HG03060 (cell line): ENCODE results near the gene RASAL1.

Source experiments
- ATAC-seq: cut with Tn5 transposase; IDR thresholded peaks from one replicate; pipeline ENCODE4 v1.9.1; 2021; ENCODE audit warnings: low read depth, moderate number of reproducible peaks; ENCODE audit not compliant: unreplicated experiment

RASAL1 gene

DNA sequence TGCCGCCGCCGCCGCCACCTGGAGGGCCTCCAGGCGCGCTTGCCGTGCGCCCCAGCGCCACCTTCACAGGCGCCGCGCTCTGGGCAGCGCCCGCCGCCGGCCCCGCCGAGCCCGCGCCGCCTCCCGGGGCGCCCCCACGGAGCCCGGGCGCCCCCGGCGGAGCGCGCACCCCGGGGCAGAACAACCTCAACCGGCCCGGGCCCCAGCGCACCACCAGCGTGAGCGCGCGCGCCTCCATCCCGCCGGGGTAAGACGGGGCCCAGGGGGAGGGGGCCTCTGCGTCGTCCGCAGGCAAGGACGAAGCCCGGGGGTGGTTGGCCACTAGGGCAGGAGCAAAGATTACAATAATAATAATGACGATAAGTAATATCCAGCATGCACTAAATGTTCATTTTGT, 57.7 kb downstream of the RASAL1 start:
- ATAC-seq, result no peak

DNA sequence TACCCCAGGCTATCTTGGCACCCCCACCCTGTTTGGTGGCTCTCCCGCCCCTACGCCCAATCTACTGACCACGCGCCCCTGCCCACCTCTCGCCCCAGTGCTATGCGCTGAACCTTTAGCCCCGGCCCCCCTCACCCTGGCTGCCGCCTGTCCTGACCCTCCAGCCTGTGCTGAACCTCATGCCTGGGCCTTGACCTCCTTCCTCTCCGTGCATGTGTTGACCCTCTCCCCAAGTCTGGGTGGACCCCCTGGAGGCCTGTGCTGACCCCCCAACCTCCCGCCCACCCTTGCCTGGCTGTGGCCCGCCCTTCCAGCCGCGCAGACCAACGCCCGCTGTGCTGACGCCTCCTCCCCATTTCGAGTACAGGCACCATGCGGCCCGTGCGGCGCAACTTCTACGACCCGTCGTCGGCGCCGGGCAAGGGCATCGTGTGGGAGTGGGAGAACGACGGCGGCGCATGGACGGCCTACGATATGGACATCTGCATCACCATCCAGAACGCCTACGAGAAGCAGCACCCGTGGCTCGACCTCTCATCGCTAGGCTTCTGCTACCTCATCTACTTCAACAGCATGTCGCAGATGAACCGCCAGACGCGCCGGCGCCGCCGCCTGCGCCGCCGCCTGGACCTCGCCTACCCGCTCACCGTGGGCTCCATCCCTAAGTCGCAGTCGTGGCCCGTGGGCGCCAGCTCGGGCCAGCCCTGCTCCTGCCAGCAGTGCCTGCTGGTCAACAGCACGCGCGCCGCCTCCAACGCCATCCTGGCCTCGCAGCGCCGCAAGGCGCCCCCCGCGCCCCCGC, 58.3 kb downstream of the RASAL1 start:
- no peak for ATAC-seq

DNA sequence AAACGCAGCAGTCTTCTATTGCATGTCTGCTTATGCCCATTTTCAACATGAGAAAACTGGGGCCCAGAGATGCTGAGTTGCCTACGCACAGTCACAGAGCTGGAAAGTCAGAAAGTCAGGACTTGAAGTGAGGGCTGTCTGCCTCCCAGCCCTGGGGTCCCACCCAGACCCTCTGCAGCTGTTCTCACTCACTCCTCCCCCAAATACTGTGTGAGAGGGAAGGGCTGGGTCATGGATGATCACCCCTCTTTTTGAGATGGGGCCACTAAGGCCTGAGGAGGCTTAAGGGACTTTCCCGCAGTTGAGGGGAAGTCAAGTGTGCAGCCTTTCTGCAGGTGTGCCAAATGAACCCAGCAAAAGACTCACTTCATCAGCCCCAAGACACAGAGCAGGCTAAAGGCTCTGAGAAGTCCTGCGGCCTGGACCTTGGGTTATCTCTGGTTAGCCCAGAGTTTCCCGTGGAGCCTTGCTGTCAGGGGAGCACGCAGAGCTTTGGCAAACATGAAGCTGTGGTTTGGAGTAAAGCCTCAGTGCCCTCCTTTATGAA, 60.4 kb downstream of the RASAL1 start:
- ATAC-seq, result peak; percentile 87

GRCh38 chr12:113073586-113073985, 62.0 kb downstream of the RASAL1 start:
- ATAC-seq, result no peak

DNA sequence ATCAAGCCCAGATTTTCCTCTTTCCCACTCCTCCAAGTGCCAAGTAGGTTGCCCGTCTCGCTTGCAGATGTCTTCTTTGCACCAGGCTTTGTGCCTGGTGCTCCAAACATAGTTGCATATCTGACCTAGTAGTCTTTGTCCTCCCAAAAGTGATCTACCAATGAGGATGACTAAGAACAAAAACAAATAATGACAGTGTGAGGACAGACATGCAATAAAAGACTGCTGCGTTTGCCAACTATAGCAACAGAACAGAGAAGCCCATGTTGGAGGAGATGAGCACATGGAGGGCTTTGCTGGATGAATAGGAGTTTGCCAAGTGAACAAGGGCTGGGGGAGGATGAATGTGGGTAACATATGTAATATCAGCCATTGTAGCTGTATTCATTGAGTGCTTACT, 63.4 kb downstream of the RASAL1 start:
- ATAC-seq, result no peak

- ATAC-seq, result no peak
These were observed 64.1 kb downstream of the RASAL1 start for GRCh38 chr12:113071135-113072112.

GRCh38 chr12:113070117-113070906, 65.2 kb downstream of the RASAL1 start:
- ATAC-seq, result no peak

DNA sequence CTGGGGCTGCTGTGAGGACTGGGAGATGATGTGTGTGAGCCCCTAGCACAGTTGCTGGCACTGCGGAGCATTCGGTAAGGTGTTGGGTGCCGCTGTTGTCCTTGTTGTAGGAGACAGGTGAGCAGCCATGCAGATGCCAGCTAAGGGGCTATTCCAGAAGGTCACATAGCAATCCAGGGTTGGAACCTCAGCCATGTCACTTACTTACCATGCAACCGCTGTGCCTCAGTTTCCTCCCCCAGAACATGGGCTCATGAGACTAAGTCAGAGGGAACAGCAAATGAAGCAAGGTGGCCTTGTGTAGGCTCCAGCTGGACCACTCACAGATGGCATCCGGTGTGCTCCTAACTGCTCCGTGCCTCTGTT, 65.8 kb downstream of the RASAL1 start:
- ATAC-seq, result no peak

- no peak for ATAC-seq
These were observed 66.4 kb downstream of the RASAL1 start for GRCh38 chr12:113069149-113069548.

DNA sequence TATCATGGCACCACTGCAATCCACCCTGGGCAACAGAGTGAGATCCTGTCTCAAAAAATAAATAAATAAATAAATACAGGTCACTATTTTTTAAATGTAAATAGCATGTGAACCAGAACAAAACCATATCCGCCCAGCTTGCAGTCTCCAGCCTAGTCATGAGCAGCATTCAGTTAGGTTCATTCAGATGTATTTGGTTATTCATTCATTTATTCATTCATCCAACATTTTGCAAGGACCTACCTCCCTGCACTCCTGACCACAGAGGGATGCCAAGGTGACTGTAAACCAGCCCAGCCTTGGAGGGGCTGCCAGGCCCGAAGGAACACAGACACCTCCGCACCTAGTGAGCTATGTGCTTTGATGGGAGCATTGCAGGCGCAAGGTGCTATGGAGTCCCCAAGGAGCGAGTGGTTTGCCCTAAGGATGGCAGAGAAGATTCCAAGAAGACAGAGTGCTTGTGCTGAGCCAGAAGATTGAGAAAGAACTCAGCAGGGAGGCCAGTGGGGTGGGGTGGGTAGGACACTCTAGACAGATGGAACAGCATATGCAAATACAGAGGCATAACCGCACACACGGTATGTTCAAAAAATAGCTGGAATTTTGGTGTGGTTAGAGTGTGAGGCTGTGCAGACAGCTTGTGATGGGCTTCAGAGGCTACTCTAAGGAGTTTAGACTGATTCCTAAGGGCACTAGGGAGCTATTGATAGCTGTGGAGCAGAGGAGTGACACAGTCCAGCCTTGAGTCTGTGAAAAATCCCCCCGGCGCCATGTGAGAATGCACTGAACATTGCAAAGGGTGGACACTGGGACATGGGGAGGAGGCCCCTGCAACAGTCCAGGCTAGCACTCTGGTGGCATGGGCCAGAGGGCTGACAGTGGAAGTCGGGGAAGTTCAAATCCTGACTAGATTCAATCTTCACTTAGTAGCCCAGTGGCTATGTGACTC, 67.3 kb downstream of the RASAL1 start:
- ATAC-seq, result no peak

- ATAC-seq, result no peak
These were observed 68.7 kb downstream of the RASAL1 start for GRCh38 chr12:113066813-113067400.

- ATAC-seq, result no peak
These were observed 70.2 kb downstream of the RASAL1 start for GRCh38 chr12:113065126-113066007.

GRCh38 chr12:113064395-113065125, 71.0 kb downstream of the RASAL1 start:
- ATAC-seq, result no peak

DNA sequence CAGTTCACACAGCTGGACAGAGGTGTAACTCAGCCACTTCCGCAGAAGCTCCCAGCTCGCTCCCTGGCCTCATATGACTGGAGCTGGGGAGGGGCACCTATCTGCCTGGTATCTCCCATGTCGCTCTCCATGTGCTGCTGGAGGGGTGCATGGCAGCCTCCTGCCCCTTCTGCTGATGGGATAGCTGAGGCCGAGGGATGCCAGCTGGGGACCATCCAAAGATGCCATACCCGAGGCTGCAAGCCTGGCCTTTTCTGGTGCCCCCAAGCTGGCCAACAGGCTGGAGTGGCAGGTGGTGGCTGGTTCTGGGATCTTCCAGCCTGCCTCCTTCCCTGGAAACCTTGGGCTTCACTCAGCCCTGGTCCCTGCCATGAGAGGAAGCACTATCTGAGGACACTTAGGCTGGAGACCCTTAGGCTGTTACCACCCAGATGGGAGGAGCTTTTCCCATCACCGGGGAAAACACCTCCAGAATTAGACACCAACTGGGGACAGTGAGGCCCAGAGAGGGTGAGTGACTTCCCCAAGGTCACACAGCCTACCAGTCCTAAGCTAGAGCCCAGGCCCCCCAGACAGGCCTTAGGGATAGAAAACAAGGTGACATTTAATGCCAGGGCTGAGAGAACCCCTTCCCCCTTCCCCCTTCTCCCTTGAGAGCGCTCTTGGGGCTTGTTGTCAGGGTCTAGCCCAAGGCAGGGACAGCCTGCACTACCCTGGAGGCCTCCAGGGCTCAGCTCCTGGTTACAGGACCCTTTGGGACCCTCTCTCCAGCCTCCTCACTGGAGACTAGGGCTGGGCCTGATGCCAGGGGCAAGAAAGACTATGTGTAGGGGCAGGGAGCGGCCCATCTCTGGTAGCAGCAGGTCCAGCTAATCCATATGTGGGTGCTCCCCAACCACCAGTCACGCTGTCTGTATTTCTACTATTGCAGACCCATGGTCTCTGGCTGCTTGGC, 71.9 kb downstream of the RASAL1 start:
- no peak for ATAC-seq

DNA sequence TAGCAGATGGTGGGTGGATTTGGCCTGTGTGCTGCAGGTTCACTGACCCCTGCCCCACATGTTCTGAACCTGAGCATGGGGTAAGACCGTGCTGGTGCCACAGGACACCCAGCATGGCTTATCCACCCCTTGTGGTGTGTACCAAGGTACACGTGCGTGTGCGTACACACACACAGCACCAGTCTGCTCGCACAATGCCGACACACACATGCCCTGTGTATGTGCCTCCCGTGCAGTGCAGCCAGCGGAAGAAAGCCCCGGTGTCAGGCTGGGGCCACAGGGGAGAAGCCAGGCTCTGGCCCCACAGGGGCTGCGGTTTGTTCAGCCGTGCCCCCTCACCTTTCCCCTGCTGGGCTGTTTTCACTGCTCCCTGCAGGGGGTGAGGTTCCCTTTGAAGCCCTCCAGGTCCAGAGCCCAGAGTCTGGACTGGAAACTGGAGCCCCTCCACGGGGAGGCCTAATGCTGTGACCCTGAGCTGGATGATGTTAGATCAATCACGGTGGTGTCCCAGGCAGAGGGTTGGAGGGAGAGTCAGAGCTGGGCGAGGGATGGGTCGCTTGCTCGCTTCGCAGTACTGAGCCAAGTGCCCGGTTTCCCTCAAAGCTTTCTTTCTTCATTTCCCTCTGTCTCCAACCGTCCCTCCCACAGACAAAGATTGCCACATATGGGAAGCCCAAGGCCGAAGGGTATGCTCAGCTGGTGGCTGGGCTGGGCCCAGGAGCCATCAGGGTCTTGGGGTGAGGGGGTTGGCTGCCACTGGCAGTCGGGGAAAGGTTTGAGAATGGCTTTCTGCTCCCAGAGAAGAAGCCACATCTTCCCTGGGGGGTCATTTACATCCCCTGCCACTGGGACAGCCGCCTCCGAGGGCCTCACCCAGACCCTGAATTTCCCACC, 72.8 kb downstream of the RASAL1 start:
- ATAC-seq, result no peak
